Chondrocyte (in vitro differentiated cells): ENCODE measurements around the gene SLC8A1. TPM values are rescaled to one million over a fixed set of nuclear protein-coding genes. Genes with fewer than 3 reads are reported as not detected.

Experiments
- DNase-seq: peaks from one replicate; pipeline ENCODE4 v3.0.0; 2021; ENCODE audit warnings: mixed read lengths, low spot score
- H3K27ac Mint-ChIP-seq: one replicate; pipeline ENCODE4 v1.8.0; 2021; ENCODE audit warnings: mild to moderate bottlenecking, moderate library complexity, mixed read lengths; ENCODE audit not compliant: unreplicated experiment
- H3K27me3 Mint-ChIP-seq: 2 replicates; pipeline ENCODE4 v1.8.0; 2021; ENCODE audit warnings: low read depth, mixed read lengths
- H3K36me3 Mint-ChIP-seq: 2 replicates; pipeline ENCODE4 v1.8.0; 2021; ENCODE audit warnings: low read depth, mixed read lengths
- H3K4me1 Mint-ChIP-seq: 2 replicates; pipeline ENCODE4 v1.8.0; 2021; ENCODE audit warnings: low read depth, mild to moderate bottlenecking, mixed read lengths
- H3K4me3 Mint-ChIP-seq: one replicate; pipeline ENCODE4 v1.8.0; 2021; ENCODE audit warnings: mild to moderate bottlenecking, moderate library complexity, mixed read lengths; ENCODE audit not compliant: unreplicated experiment
- H3K9me3 Mint-ChIP-seq: 2 replicates; pipeline ENCODE4 v1.8.0; 2021; ENCODE audit warnings: low read depth, mixed read lengths
- CTCF ChIP-seq: fragments of 200-600 bp; sonication (generic); IDR thresholded peaks from 2 replicates; pipeline ENCODE4 v1.5.0; 2021; ENCODE audit warnings: antibody characterized with exemption, mild to moderate bottlenecking, moderate library complexity
- total RNA-seq: library from RNA; stranded (reverse); gene quantifications from 3 replicates; pipeline ENCODE4 v1.2.1, GENCODE V29; 2021

SLC8A1 gene
- total RNA-seq, 1 donor from 2014 or later: 53.7 TPM

GRCh38 chr2:40249577-40249976, 202.3 kb downstream of the SLC8A1 start:
- peaks cover 30% of the 10 kb centered on the region for H3K4me1 Mint-ChIP-seq
- no peak for TF ChIP-seq CTCF
- no peaks in the 10 kb centered on the region for H3K27me3 Mint-ChIP-seq
- DNase-seq: no peak
- H3K27ac Mint-ChIP-seq: no peak overlapping the region
- H3K9me3 Mint-ChIP-seq: no peaks in the 10 kb centered on the region
- no peak overlapping the region for H3K4me3 Mint-ChIP-seq
- H3K36me3 Mint-ChIP-seq: no peaks in the 10 kb centered on the region

- no peak overlapping the region for H3K27ac Mint-ChIP-seq
- no peak for DNase-seq
- H3K9me3 Mint-ChIP-seq: no peaks in the 10 kb centered on the region
- no peaks in the 10 kb centered on the region for H3K27me3 Mint-ChIP-seq
- TF ChIP-seq CTCF: no peak
- H3K4me1 Mint-ChIP-seq: peaks cover 43% of the 10 kb centered on the region
- H3K36me3 Mint-ChIP-seq: no peaks in the 10 kb centered on the region
- H3K4me3 Mint-ChIP-seq: no peak overlapping the region
Observed at GRCh38 chr2:40248294-40248693, 203.6 kb downstream of the SLC8A1 start.

- Mint-ChIP-seq H3K4me1 (peaks cover 72% of the 10 kb centered on the region), H3K27me3 (no peaks in the 10 kb centered on the region), H3K27ac (peak overlapping the region; percentile 96), H3K9me3 (no peaks in the 10 kb centered on the region), H3K36me3 (no peaks in the 10 kb centered on the region), H3K4me3 (no peak overlapping the region)
- TF ChIP-seq CTCF: peak; percentile 85
- DNase-seq: no peak
Observed at GRCh38 chr2:40244675-40245074, 207.2 kb downstream of the SLC8A1 start.

DNA sequence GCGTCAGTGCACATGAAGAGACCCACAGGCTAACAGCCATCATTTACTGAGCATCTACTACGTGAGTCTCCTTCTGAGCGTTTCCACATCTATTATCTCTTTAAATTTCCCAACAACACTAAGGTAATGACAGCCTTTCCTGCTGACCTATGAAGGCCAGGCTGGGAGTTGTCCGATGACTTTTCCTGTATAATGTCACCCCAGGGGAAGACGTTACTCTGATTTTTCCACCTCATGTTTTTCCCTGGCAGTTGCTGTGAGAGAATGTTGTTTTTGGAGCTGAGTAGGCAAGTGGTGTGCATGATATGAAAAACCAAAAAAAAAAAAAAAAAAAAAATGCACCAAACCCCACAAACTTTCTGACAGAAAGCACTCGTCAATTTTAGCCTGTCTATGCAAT, 207.6 kb downstream of the SLC8A1 start:
- Mint-ChIP-seq H3K36me3 (no peaks in the 10 kb centered on the region), H3K4me1 (peaks cover 76% of the 10 kb centered on the region), H3K27ac (peak overlapping the region; percentile 96), H3K4me3 (peak overlapping the region; percentile 28), H3K27me3 (no peaks in the 10 kb centered on the region), H3K9me3 (no peaks in the 10 kb centered on the region)
- TF ChIP-seq CTCF: no peak
- DNase-seq: no peak

GRCh38 chr2:40243581-40244187, 208.2 kb downstream of the SLC8A1 start:
- Mint-ChIP-seq H3K36me3 (no peaks in the 10 kb centered on the region), H3K27ac (peak overlapping the region; percentile 96), H3K4me3 (peak overlapping the region; percentile 23), H3K27me3 (no peaks in the 10 kb centered on the region), H3K9me3 (no peaks in the 10 kb centered on the region), H3K4me1 (peaks cover 80% of the 10 kb centered on the region)
- peak; percentile 18 for TF ChIP-seq CTCF
- no peak for DNase-seq
